Rectal smooth muscle tissue (tissue), 1 donor: ENCODE measurements around the gene GREM1.

Experiments used
- H3K27ac ChIP-seq: one replicate; pipeline ENCODE4 v1.7.0; 2013; ENCODE audit warnings: low read depth, low read length, inconsistent platforms
- H3K27me3 ChIP-seq: one replicate; pipeline ENCODE4 v1.7.0; 2013; ENCODE audit warnings: low read length; ENCODE audit not compliant: control insufficient read depth, insufficient read depth
- H3K36me3 ChIP-seq: one replicate; pipeline ENCODE4 v1.7.0; 2013; ENCODE audit warnings: low read length; ENCODE audit not compliant: control insufficient read depth, insufficient read depth
- H3K4me1 ChIP-seq: one replicate; pipeline ENCODE4 v1.7.0; 2013; ENCODE audit warnings: low read length; ENCODE audit not compliant: control insufficient read depth, insufficient read depth
- H3K4me3 ChIP-seq: one replicate; pipeline ENCODE4 v1.7.0; 2013; ENCODE audit warnings: low read length
- H3K9ac ChIP-seq: one replicate; pipeline ENCODE4 v1.7.0; 2013; ENCODE audit warnings: low read length

Gene GREM1

DNA sequence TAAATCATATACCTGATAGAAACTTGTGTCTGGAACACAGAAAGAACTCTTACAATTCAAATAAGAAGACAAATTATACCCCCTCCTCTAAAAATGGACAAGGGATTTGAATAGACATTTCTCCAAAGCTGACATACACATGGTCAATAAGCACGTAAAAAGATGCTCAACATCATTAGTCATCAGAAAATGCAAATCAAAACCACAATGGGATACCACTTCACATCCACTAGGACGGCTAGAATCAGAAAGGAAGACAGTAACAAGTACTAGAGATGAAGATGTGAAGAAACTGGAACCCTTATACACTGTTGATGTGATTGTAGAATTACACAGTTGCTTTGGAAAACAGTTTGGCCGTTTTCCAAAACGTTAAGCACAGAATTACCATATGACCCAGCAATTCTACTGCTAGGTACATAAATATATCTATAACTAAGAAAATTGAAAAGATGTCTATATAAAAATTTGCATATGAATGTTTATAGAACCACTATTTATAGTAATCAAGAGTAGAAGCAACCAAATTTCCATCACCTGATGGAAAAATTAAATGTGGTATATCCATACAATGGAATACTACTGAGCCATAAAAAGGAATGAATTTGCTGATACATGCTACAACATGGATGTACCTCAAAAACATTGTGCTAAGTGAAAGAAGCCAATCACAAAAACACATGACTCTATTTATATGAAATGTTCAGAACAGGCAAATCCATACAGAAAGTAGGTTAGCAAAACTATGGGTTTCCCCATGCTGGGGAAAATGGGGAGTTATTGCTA is 60.8 kb downstream of the GREM1 start:
- no peaks in the 10 kb centered on the region for H3K36me3 ChIP-seq
- no peak overlapping the region for H3K9ac ChIP-seq
- no peaks in the 10 kb centered on the region for H3K27me3 ChIP-seq
- no peak overlapping the region for H3K27ac ChIP-seq
- H3K4me1 ChIP-seq: no peaks in the 10 kb centered on the region
- H3K4me3 ChIP-seq: no peak overlapping the region

- H3K4me1 ChIP-seq: no peaks in the 10 kb centered on the region
- H3K4me3 ChIP-seq: no peak overlapping the region
- H3K9ac ChIP-seq: no peak overlapping the region
- H3K36me3 ChIP-seq: no peaks in the 10 kb centered on the region
- no peaks in the 10 kb centered on the region for H3K27me3 ChIP-seq
- H3K27ac ChIP-seq: no peak overlapping the region
These were observed 64.0 kb downstream of the GREM1 start for GRCh38 chr15:32781781-32782180.

GRCh38 chr15:32784581-32784980 is 66.8 kb downstream of the GREM1 start:
- Histone ChIP-seq H3K27me3 (no peaks in the 10 kb centered on the region), H3K27ac (no peak overlapping the region), H3K4me1 (no peaks in the 10 kb centered on the region), H3K9ac (no peak overlapping the region), H3K36me3 (no peaks in the 10 kb centered on the region), H3K4me3 (no peak overlapping the region)

GRCh38 chr15:32786906-32787305 is 69.1 kb downstream of the GREM1 start:
- Histone ChIP-seq H3K4me3 (no peak overlapping the region), H3K27me3 (no peaks in the 10 kb centered on the region), H3K4me1 (no peaks in the 10 kb centered on the region), H3K36me3 (no peaks in the 10 kb centered on the region), H3K27ac (no peak overlapping the region), H3K9ac (no peak overlapping the region)

DNA sequence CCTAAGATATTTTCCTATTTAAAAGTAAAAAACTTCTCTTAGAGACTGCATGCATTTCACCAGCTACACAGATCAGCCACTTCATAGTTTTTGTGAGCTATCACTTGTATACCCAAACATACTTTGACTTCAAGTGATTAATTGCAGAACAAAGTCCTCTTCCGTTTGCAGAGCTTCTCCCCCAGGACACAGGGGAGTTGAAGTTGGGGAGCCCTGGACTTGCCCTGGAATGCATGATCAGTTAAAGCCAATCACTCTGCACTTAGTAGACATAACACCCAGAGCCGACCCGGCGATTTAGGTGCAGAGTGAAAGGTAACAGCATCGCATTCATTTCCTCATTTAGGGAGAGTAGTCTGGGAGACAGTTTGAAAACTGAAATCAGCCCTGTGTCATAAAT is 70.1 kb downstream of the GREM1 start:
- no peak overlapping the region for H3K27ac ChIP-seq
- H3K4me1 ChIP-seq: no peaks in the 10 kb centered on the region
- H3K4me3 ChIP-seq: no peak overlapping the region
- H3K36me3 ChIP-seq: no peaks in the 10 kb centered on the region
- H3K9ac ChIP-seq: no peak overlapping the region
- no peaks in the 10 kb centered on the region for H3K27me3 ChIP-seq

GRCh38 chr15:32790352-32790999 is 72.7 kb downstream of the GREM1 start:
- Histone ChIP-seq H3K4me1 (no peaks in the 10 kb centered on the region), H3K36me3 (no peaks in the 10 kb centered on the region), H3K27me3 (no peaks in the 10 kb centered on the region), H3K9ac (no peak overlapping the region), H3K27ac (no peak overlapping the region), H3K4me3 (no peak overlapping the region)

GRCh38 chr15:32792436-32792835 is 74.6 kb downstream of the GREM1 start:
- Histone ChIP-seq H3K36me3 (no peaks in the 10 kb centered on the region), H3K27ac (no peak overlapping the region), H3K9ac (no peak overlapping the region), H3K4me3 (no peak overlapping the region), H3K27me3 (no peaks in the 10 kb centered on the region), H3K4me1 (no peaks in the 10 kb centered on the region)
